ENCODE measurements around the gene LRP1. TPM values are rescaled to one million over a fixed set of nuclear protein-coding genes. Genes with fewer than 3 reads are reported as not detected.

Gene LRP1
- total and polyA plus RNA-seq, 2 of the 4 experiments (the other 2 are of a cell fraction) = 73.1 to 142 TPM

DNA sequence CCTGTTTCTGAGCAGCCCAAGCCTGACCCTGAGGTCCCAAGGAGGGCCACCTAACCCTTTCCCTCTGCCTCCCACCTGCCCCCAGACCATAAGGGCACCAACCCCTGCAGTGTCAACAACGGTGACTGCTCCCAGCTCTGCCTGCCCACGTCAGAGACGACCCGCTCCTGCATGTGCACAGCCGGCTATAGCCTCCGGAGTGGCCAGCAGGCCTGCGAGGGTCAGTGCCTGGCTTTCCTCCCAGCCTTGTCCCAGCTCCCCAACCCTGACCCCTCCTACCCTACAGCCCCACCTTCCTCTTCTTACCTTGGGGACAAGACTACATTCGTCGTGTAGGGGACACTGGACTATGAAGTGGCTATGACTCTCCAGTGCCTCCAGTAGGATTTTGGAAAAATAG lies 52.8 kb downstream of the LRP1 start:
- no peak overlapping the region for H2AK5ac ChIP-seq (ENCODE audit: low read depth, low read length)
- no peak overlapping the region for H3K23ac ChIP-seq (ENCODE audit: low read depth, low read length)
- H4K8ac ChIP-seq (ENCODE audit: low read depth in 2 of 2, low read length in 2 of 2) = no peak overlapping the region
- H2BK120ac ChIP-seq (ENCODE audit: low read depth, low read length) = no peak overlapping the region
- no peak overlapping the region for H3K18ac ChIP-seq (ENCODE audit: low read depth, low read length)
- H3K79me1 ChIP-seq (ENCODE audit: low read depth in 1 of 2, low read length in 2 of 2) = peaks cover 8 to 38% of the 10 kb centered on the region in 2 experiments
- dilution Hi-C loops (cut with HindIII; ENCODE audit: low sequenced_read_pairs, unreplicated experiment) (no loop called here), intact Hi-C loops (cut with micrococcal nuclease) (no loop called here), in situ Hi-C loops (cut with MboI; ENCODE audit: low sequenced_read_pairs) (no loop called here)
- H2BK15ac ChIP-seq (ENCODE audit: low read depth, low read length) = no peak overlapping the region
- no peak overlapping the region for H3K4me3 ChIP-seq (ENCODE audit: insufficient read depth, low read depth, low read length)
- H4K20me1 ChIP-seq (ENCODE audit: insufficient read depth, low read length) = peaks cover 21% of the 10 kb centered on the region
- H3K27ac ChIP-seq (ENCODE audit: insufficient read depth, low read length) = no peak overlapping the region
- H2BK5ac ChIP-seq (ENCODE audit: low read depth, low read length, poor library complexity, severe bottlenecking) = no peak overlapping the region
- no peaks in the 10 kb centered on the region for H3K27me3 ChIP-seq (ENCODE audit: control insufficient read depth, insufficient read depth, low read length)
- no peaks in the 10 kb centered on the region for H3K9me3 ChIP-seq (ENCODE audit: control insufficient read depth, insufficient read depth, low read length)
- H3K4ac ChIP-seq (ENCODE audit: low read depth, low read length) = no peak overlapping the region
- ATAC-seq (ENCODE audit: low read depth) = no peak
- no peak overlapping the region for H2BK20ac ChIP-seq (ENCODE audit: low read depth, low read length)
- DNase-seq = no peak
- H4K91ac ChIP-seq (ENCODE audit: insufficient read depth, low read depth, low read length) = no peak overlapping the region
- WGBS, 2 experiments (ENCODE audit: extremely low coverage in 2 of 2, insufficient read length in 1 of 2) = 60% methylated on average over 1 of the region's 9 CpGs; no CpG with 5 or more reads in 1 of the 2 experiments
- no peaks in the 10 kb centered on the region for H3K4me1 ChIP-seq (ENCODE audit: control insufficient read depth, insufficient read depth, low read length)
- no peaks in the 10 kb centered on the region for H3K9me1 ChIP-seq (ENCODE audit: insufficient read depth, low read length)
- H3K4me2 ChIP-seq (ENCODE audit: low read depth, low read length) = no peak overlapping the region
- no TSS peak for BruUV-seq (replicated peaks)
- H3K14ac ChIP-seq (replicated peaks; ENCODE audit: low read depth, low read length) = no peak overlapping the region
- POLR2A ChIA-PET (ENCODE audit: unreplicated experiment) = no interaction called here
- CTCF ChIA-PET = no interaction called here
- H3K9ac ChIP-seq (ENCODE audit: low read depth, low read length) = no peak overlapping the region
- H2AFZ ChIP-seq (replicated peaks; ENCODE audit: low read length, poor library complexity) = no peak overlapping the region
- no peak overlapping the region for H2AK9ac ChIP-seq (replicated peaks; ENCODE audit: low read depth, low read length, poor library complexity)
- peaks cover 93% of the 10 kb centered on the region for H3K36me3 ChIP-seq (ENCODE audit: control insufficient read depth, insufficient read depth, low read length)
- no peak for TF ChIP-seq ELK1 (IDR thresholded peaks at IDR 0.05; ENCODE audit: borderline replicate concordance, low read depth, low read length)
- TF ChIP-seq CEBPB (IDR thresholded peaks at IDR 0.05; ENCODE audit: low read depth, low read length) = no peak
- no peak for TF ChIP-seq MXI1 (IDR thresholded peaks at IDR 0.05; ENCODE audit: borderline replicate concordance, low read depth, low read length)
- TF ChIP-seq RAD21 (IDR thresholded peaks at IDR 0.05; ENCODE audit: low read length) = no peak
- TF ChIP-seq CHD1 (IDR thresholded peaks at IDR 0.05; ENCODE audit: low read depth, low read length) = no peak
- TF ChIP-seq FOS (IDR thresholded peaks at IDR 0.05; ENCODE audit: low read depth, low read length) = no peak
- TF ChIP-seq SMC3 (IDR thresholded peaks at IDR 0.05; ENCODE audit: low read depth, low read length) = no peak
- no peak for TF ChIP-seq NFE2L2 (IDR thresholded peaks at IDR 0.05; ENCODE audit: low read depth, low read length)
- no peak for TF ChIP-seq MAZ (IDR thresholded peaks at IDR 0.05; ENCODE audit: borderline replicate concordance, low read depth, low read length)
- no peak overlapping the region for H4K5ac ChIP-seq (ENCODE audit: low read depth, low read length)
- H3K56ac ChIP-seq (ENCODE audit: extremely low read depth, insufficient read depth, low read length) = no peak overlapping the region

All from IMR-90 (cell line).